GM20000 (cell line): ENCODE measurements around the gene KRT28.

ENCODE experiments used
- DNase-seq: peaks from one replicate; pipeline ENCODE4 v3.0.0; 2012; ENCODE audit warnings: low spot score
- TF ChIP-seq, protein P1 (sequence below): IDR thresholded peaks from 2 replicates; pipeline ENCODE4 v1.5.1; 2012; ENCODE audit warnings: mild to moderate bottlenecking, control low read depth; ENCODE audit errors: extremely low read depth, missing control alignments

Gene KRT28

DNA sequence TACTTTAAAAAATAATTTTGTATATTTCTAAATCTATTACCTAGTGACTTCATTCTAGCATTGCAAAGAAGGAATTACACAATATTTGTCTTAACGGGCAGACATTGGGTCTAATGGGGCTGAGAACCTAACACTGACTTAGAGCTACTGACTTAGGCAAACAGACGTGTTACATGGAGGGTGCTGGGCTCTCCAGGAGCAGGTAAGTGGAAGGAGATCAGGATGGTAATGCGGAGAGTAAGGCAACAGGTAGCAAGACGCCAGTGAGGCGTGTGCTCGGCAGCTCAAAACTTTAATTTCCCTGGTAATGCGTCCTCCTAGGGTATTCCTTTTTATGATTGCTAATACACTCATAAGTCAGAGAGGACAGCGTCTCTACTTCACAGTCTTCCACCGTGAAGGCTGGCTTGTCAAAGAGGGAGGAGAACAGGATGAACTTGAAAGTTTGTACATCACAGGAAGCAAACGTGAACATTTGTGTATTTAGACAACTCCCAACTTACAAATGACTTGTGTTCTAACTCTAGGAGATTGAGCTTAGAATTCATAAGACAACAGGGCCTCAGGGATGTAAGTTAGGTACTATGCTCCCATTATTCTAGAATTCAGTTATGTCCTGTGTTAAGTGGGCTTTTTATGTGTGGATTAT is 4.6 kb downstream of the KRT28 start:
- DNase-seq: no peak
- TF ChIP-seq, protein P1, sequence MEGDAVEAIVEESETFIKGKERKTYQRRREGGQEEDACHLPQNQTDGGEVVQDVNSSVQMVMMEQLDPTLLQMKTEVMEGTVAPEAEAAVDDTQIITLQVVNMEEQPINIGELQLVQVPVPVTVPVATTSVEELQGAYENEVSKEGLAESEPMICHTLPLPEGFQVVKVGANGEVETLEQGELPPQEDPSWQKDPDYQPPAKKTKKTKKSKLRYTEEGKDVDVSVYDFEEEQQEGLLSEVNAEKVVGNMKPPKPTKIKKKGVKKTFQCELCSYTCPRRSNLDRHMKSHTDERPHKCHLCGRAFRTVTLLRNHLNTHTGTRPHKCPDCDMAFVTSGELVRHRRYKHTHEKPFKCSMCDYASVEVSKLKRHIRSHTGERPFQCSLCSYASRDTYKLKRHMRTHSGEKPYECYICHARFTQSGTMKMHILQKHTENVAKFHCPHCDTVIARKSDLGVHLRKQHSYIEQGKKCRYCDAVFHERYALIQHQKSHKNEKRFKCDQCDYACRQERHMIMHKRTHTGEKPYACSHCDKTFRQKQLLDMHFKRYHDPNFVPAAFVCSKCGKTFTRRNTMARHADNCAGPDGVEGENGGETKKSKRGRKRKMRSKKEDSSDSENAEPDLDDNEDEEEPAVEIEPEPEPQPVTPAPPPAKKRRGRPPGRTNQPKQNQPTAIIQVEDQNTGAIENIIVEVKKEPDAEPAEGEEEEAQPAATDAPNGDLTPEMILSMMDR: no peak

DNA sequence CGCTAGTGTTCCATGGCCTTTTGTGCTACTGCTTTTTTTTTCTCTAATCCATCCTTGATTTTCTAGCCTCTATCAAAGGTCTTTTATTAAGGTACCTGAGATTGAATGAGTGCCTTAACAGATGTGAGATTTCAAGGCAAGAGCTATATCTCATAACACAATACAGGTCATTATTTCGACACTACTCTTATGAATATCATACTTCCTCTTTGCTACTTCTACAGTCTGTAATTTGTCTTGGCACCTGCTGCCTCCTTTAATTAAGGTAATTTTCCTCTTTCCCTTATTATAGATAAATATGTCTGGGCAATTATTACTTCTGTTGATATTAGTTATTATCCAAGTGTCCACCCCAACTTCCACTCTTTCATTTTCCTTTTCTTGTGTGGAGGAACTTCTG is 5.3 kb downstream of the KRT28 start:
- no peak for DNase-seq
- TF ChIP-seq, protein P1: no peak

DNA sequence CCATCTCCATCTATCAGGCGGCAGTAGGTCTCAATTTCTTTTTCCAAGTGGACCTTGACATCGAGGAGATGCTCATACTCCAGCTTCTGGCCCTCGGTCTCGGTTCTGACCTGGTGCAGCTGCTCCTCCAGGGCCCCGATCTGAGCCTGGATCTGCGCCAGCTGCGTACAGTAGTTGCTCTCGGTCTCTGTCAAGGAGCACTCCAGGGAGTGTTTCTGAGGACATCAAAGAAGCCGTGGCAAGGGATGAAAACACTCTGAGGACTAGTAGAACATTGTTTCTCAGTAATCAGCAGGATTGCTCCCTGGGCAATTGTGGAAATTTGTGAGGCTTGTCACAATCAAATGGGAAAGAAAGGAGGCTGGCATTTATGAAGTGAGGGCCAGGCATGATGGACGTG is 5.9 kb downstream of the KRT28 start:
- TF ChIP-seq, protein P1: no peak
- DNase-seq: no peak

DNA sequence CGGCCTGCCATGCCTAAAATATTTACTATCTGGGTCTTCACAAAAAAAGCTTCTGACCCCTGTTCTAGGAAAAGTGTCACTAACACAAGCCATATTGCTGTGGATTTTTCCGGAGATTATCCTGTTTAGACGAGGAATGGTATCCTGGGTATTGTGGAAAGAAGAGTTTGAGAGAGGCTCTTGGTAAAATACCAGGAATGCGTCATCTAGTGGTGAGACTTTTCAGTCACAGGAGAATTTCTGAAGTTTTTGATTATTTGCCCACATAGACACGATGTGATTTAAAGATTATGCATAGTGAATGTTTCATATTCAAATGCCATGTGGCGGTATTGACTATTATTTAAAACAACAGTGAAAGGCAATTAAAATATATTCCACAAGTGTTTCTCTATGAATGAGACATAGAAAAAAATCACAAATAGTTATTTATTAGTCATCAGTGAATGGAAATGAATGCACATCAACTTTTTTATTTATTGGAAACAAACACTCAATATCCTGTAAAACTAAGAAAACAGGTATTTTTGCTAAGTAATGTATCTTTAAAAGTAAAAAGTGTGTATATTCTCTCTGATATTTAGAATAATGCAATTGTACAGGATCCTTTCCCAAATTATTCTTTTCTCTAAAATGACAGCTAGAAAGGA is 7.8 kb downstream of the KRT28 start:
- no peak for DNase-seq

DNA sequence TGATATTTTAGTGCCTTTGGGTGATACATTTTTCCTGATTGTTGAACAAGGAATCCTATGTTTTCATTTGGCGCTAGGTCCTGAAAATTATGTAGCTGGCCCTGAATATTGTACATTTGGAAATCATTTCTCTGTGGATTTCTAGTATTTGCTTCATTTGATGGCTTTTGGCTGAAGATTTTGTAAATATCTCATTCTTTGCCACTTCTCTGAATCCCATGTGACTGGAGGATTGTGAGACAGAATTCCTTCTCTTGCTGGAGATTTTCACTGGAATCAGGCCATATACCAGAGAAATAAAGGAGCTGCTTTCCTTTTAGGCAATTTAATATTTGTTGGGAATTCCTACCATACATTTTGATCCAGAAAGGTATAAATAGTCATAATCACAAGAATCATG is 8.6 kb downstream of the KRT28 start:
- no peak for DNase-seq
- TF ChIP-seq, protein P1: no peak

More for the DNA sequence above, 7.8 kb downstream of the KRT28 start:
- TF ChIP-seq, protein P1: no peak

DNA sequence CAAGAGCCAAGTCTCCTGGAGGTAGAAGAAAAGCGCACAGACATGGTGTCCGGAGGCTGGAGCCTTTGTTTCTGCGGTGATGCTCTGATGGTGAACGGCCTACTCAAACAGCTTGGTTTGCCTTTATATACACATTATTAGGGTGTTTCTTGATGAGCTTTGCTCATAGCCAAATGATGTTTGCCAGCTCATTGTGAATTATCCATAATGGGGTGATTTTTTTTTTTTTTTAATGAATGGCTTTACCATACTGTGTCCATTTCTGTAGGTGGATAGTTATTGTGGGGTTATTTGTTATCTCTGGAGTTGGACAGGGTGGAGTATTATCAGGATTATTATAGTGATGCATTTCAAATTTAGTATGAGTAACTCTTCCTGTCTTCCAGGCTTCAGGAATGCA is 17.3 kb downstream of the KRT28 start, which contains the start of gene KRT27:
Gene KRT27, minus strand, starts transcription at position 101 of the 400 bp plus-strand sequence. Its CDS starts 57 bp downstream, at position 44.
- TF ChIP-seq, protein P1: no peak
- DNase-seq: no peak

DNA sequence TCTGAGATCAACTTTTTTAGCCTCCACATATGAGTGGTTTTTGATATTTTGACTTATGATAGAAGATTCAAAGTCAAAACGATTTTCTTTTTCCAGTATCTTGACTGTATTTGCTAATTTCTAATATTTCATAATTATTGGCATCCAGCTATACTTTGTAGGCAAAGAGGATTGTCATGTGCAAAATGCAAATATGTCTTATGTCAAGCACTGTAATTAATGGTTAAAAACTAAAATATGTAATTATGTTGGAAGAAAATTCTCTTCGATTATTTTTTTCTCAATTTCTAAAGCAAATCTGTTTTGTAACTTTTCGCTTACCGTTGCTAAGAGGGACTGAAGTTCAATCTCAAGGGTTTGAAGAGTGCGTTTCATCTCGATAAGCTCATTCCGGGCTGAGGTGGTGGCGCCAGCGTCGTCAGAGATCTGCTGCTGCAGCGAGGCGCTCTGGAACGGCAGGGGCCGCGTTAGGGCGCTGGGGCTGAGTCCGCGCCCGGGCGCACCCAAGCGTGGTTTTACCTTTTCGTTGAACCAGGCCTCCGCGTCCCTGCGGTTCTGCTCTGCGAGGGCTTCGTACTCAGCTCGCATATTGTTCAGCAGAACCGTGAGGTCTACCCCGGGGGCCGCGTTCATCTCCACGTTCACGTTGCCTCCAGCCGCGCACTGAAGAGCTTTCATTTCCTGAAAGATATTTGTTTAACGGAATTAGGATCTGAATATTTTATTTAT is 20.4 kb downstream of the KRT28 start:
- DNase-seq: no peak
- TF ChIP-seq, protein P1: no peak
